Cardiac muscle cell (in vitro differentiated cells and primary cell): ENCODE data around the gene LOX. TPM values are rescaled to one million over a fixed set of nuclear protein-coding genes. Genes with fewer than 3 reads are reported as not detected.
A peak's percentile ranks its signal among the peaks of the same experiment; 100 is the strongest.

Experiments used
- DNase-seq, 2 donors: peaks; one replicate each; pipeline versions ENCODE4 v3.0.0 to v3.0.0-alpha.2; 2010 to 2017; ENCODE audit warnings: low read depth in 1 of 2, low spot score in 1 of 2
- H3K27ac ChIP-seq: fragments of 200-600 bp; sonication (generic); 2 replicates; pipeline ENCODE4 v1.5.1; 2016
- H3K27me3 ChIP-seq: fragments of 200-600 bp; sonication (generic); 2 replicates; pipeline ENCODE4 v1.6.0; 2016; ENCODE audit warnings: control low read depth
- H3K36me3 ChIP-seq: fragments of 200-600 bp; sonication (generic); 2 replicates; pipeline ENCODE4 v1.5.1; 2016; ENCODE audit warnings: control low read depth
- H3K4me1 ChIP-seq: fragments of 200-600 bp; sonication (generic); 2 replicates; pipeline ENCODE4 v1.8.1; 2017; ENCODE audit warnings: low read depth, mild to moderate bottlenecking, mixed run types
- H3K4me3 ChIP-seq: fragments of 200-600 bp; sonication (generic); 2 replicates; pipeline ENCODE4 v1.5.1; 2016; ENCODE audit warnings: mild to moderate bottlenecking
- H3K9me3 ChIP-seq: fragments of 200-600 bp; sonication (generic); 2 replicates; pipeline ENCODE4 v1.5.1; 2017; ENCODE audit warnings: low read depth, mild to moderate bottlenecking, control low read depth
- polyA plus RNA-seq: library from polyadenylated mRNA; unstranded; fragments of >200 nt; fragmentation: Nextera tagmentation; extraction: Ambion mirVana; gene quantifications from 2 replicates; pipeline ENCODE4 v1.2.1, GENCODE V29; 2016
- total RNA-seq: library from RNA; depleted of rRNA; stranded (reverse); fragments of >200 nt; gene quantifications from 2 replicates; pipeline ENCODE4 v1.2.3, GENCODE V29; 2016
- TF ChIP-seq, protein P1 (sequence below): IDR thresholded peaks from 2 replicates; pipeline ENCODE4 v1.5.1; 2012; ENCODE audit warnings: low read depth, mild to moderate bottlenecking, low read length

LOX gene, protein sequence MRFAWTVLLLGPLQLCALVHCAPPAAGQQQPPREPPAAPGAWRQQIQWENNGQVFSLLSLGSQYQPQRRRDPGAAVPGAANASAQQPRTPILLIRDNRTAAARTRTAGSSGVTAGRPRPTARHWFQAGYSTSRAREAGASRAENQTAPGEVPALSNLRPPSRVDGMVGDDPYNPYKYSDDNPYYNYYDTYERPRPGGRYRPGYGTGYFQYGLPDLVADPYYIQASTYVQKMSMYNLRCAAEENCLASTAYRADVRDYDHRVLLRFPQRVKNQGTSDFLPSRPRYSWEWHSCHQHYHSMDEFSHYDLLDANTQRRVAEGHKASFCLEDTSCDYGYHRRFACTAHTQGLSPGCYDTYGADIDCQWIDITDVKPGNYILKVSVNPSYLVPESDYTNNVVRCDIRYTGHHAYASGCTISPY
- total RNA-seq (3.5 and 4.6 TPM in 2 replicates), polyA plus RNA-seq (2.0 and 2.6 TPM in 2 replicates)

DNA sequence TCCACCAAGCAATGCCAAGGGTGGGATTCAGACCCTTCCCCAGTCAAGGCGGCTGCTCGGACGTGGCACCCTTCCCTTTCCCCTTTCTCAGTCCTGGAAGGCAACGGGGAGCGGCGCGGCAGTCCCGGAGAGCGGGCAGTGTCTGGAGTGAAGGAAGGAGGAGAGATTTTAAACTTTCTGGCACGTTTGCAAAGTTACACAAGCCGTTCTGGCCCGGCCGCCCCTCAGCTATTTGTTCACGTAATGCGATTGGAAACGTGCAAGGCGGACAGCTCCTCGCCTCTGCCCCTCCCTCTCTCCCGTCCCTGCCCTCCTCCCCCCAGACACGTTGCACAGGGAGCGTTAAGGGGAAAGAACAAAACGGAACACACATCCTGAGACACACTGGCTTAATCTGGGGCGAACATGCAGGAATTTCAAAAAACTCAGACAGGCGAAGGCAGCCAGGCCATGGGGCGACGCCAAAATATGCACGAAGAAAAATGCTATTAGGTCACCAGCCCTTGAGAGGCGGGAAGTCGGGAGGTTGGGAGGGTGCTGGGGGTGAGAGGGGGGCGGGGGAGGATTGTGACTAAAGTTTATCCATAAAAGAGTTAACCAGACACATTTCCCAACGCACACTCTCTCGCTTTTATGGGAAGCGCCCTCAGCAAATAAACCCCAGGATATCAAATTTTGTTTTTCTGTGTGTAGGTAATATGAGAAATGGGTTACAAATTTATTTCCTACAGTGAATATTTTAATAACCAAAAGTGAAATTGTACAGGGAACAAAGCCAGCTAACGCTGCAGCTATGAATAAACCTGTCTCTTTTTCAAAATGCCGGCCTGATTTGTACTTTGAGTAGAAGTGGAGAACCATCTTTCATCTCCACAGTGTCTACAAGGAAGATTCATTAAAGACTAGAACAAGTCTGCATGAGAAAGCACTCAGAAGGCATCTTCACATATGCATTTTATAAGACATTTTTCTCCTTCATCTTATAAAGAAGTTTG is at the start of gene LOX:
Gene LOX (minus strand): TSS at position 144 of the 995 bp plus-strand sequence. CDS start 274 bp downstream, outside the sequence.
- no peaks in the 10 kb centered on the region for H3K9me3 ChIP-seq
- H3K4me1 ChIP-seq = no peaks in the 10 kb centered on the region
- H3K36me3 ChIP-seq = no peaks in the 10 kb centered on the region
- peak; percentile 74 to 99 for DNase-seq
- no peak within 1 kb of the TSS for H3K27ac ChIP-seq
- TF ChIP-seq, protein P1, sequence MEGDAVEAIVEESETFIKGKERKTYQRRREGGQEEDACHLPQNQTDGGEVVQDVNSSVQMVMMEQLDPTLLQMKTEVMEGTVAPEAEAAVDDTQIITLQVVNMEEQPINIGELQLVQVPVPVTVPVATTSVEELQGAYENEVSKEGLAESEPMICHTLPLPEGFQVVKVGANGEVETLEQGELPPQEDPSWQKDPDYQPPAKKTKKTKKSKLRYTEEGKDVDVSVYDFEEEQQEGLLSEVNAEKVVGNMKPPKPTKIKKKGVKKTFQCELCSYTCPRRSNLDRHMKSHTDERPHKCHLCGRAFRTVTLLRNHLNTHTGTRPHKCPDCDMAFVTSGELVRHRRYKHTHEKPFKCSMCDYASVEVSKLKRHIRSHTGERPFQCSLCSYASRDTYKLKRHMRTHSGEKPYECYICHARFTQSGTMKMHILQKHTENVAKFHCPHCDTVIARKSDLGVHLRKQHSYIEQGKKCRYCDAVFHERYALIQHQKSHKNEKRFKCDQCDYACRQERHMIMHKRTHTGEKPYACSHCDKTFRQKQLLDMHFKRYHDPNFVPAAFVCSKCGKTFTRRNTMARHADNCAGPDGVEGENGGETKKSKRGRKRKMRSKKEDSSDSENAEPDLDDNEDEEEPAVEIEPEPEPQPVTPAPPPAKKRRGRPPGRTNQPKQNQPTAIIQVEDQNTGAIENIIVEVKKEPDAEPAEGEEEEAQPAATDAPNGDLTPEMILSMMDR = no peak
- peaks cover 24% of the 10 kb centered on the region for H3K27me3 ChIP-seq
- peak within 1 kb of the TSS; percentile 42 for H3K4me3 ChIP-seq

DNA sequence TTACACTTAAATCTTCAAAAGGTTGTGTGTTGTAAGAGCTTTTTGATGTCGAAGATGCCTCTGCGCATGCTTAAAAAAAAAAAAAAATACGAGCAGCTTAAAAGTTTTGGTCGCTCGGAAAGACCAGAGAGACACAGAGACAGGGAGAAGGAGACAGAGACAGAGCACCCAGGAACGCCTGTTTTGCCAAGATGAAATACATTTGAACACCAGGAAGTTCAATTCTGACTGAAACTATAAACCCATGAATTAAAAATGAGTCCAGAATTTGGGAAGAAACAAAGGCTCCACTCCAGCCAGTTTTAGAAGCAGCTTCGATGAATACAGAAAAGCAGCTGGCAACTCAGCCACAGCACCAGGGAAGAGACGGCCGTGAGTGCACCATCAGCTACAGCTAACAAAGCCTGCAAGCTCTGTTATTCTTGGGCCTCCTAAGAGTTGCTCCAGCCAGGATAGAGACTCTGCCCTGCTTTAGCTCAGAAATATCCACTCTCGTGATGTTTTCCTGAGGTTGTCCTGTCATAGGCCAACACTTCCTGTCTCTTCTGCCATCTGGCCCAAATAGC is 48.8 kb upstream of the LOX start:
- H3K4me1 ChIP-seq = peaks cover 7% of the 10 kb centered on the region
- no peaks in the 10 kb centered on the region for H3K36me3 ChIP-seq
- peak; percentile 18 to 23 for DNase-seq
- H3K27ac ChIP-seq = no peak overlapping the region
- TF ChIP-seq, protein P1 = no peak
- no peak overlapping the region for H3K4me3 ChIP-seq
- no peaks in the 10 kb centered on the region for H3K9me3 ChIP-seq
- H3K27me3 ChIP-seq = no peaks in the 10 kb centered on the region

DNA sequence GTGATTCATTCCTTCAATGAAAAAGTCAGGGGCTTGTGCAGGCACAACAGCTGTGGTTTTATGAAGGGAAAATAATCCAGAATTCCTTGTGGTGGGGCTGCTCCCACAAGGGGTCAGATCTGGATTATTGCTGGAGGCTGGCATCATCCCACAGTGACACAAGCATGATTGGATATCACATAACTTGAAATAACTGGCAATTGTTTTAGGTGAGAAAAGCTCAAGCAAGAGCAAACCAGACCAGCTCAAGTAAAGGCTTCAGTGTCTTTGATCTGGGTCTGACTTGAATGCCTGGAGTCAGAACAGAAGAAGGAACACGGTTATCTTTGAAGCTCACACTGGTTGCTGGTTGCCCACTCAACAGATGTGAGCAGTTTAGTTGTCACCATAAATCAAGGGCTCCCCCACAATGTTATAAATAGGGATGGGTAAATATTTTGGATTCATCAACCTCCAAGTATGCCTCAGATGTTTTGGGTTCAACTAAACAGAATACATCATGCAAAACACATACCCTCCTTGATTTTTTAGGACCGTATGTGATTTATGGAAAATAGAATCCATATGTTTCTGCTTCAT is 48.2 kb upstream of the LOX start:
- Histone ChIP-seq H3K36me3 (no peaks in the 10 kb centered on the region), H3K27me3 (no peaks in the 10 kb centered on the region), H3K9me3 (no peaks in the 10 kb centered on the region), H3K4me3 (no peak overlapping the region), H3K27ac (no peak overlapping the region), H3K4me1 (peaks cover 7% of the 10 kb centered on the region)
- peak in 1 of 2 donors; percentile 50 for DNase-seq
- TF ChIP-seq, protein P1 = no peak

DNA sequence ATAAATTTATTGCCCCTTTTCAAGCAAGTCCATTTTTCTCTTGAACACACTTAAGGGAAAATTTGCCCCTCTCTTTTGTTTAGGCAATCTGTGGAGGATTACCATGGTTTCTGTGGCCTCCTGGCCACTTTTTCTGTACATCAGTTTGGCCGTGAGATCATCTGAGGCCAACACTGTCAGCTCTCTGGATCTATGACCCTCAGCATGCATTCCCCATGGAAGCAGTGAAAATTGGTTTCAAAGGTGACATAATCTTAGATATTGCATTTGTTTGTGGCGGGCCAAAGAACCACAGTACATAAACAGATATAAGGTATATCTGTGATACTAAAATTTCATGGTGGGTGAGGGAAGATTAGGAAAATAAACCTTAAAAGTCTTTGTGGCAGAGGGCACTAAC is 46.7 kb upstream of the LOX start:
- H3K27me3 ChIP-seq = no peaks in the 10 kb centered on the region
- H3K27ac ChIP-seq = no peak overlapping the region
- TF ChIP-seq, protein P1 = no peak
- no peaks in the 10 kb centered on the region for H3K36me3 ChIP-seq
- H3K4me3 ChIP-seq = no peak overlapping the region
- H3K9me3 ChIP-seq = no peaks in the 10 kb centered on the region
- peaks cover 7% of the 10 kb centered on the region for H3K4me1 ChIP-seq
- no peak for DNase-seq
